Glutamatergic neuron (in vitro differentiated cells): ENCODE measurements around the gene WWTR1. TPM values are rescaled to one million over a fixed set of nuclear protein-coding genes. Genes with fewer than 3 reads are reported as not detected.

ENCODE experiments used
- DNase-seq: peaks from one replicate; pipeline ENCODE4 v3.0.0; 2022
- H3K27ac Mint-ChIP-seq: one replicate; pipeline ENCODE4 v1.8.0; 2020; ENCODE audit warnings: mild to moderate bottlenecking, mixed read lengths, inconsistent platforms; ENCODE audit not compliant: unreplicated experiment
- H3K27me3 Mint-ChIP-seq: one replicate; pipeline ENCODE4 v1.8.0; 2020; ENCODE audit warnings: mild to moderate bottlenecking, moderate library complexity, mixed read lengths, inconsistent platforms; ENCODE audit not compliant: unreplicated experiment
- H3K36me3 Mint-ChIP-seq: one replicate; pipeline ENCODE4 v1.8.0; 2020; ENCODE audit warnings: mild to moderate bottlenecking, mixed read lengths, inconsistent platforms; ENCODE audit not compliant: unreplicated experiment
- H3K4me1 Mint-ChIP-seq: one replicate; pipeline ENCODE4 v1.8.0; 2020; ENCODE audit warnings: mild to moderate bottlenecking, low read depth, mixed read lengths, inconsistent platforms; ENCODE audit not compliant: unreplicated experiment
- H3K4me3 Mint-ChIP-seq: one replicate; pipeline ENCODE4 v1.8.0; 2020; ENCODE audit warnings: mild to moderate bottlenecking, mixed read lengths, inconsistent platforms; ENCODE audit not compliant: unreplicated experiment
- H3K9me3 Mint-ChIP-seq: one replicate; pipeline ENCODE4 v1.8.0; 2020; ENCODE audit warnings: mild to moderate bottlenecking, moderate library complexity, mixed read lengths, inconsistent platforms; ENCODE audit not compliant: unreplicated experiment
- CTCF ChIP-seq: fragments of 200-600 bp; sonication (generic); IDR thresholded peaks from one replicate; pipeline ENCODE4 v1.5.0; 2021; ENCODE audit not compliant: partially characterized antibody, unreplicated experiment
- long read RNA-seq: library from polyadenylated mRNA; unstranded; transcript quantifications from one replicate; pipeline ENCODE4 v2.0.0, GENCODE V29; 2020; ENCODE audit not compliant: unreplicated experiment
- total RNA-seq: library from RNA; stranded (reverse); fragmentation: NEBNext Ultra II Directional; extraction: Animal tissue kit (Norgen Biotek cat#: 25700); gene quantifications from one replicate; pipeline ENCODE4 v1.2.1, GENCODE V29; 2021; ENCODE audit not compliant: unreplicated experiment

Gene WWTR1
- 2.3 TPM for total RNA-seq
- long read RNA-seq = 0 reads

DNA sequence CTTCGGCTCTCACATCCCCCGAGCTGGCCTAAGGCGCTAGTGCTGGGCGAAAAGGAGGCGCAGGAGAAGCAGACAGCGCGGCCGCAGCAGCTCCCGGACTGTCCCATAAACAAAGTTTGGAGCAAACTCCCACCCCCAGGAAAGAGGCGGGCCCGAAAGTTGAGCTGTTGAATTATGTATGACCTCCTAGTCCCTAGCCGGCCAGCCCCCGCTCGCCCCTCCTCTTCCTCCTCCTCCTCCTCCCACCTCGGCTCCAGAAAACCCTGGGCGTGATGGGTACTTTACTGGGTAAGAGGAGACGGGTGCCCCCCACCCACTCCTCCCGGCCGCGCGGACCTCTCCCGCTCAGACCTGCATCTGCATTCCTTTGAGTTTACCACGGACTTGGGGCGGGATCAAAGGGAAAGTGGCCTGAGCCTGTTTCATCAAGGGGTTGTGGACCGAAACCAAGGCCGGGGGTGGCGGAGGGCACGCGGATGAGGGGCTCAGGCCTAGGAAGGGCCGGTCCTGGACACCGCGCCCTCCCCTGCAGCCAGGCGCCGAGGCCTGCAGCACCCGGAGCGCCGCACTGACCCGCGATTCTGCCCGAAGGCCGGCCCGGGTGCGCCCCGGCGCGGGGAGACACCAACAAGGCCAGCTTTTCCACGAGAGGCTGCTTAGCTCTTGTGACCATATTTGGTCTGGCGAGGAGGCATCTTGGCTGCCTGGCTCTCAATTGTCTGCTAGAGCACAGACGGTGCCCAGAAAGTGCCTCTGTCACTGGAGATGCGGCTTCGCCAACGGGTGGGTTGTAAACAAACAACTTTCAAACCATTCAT lies at the start of gene WWTR1:
Gene WWTR1, minus strand, starts transcription at position 100 of the 818 bp plus-strand sequence. CDS start 719 bp downstream, outside the sequence.
- peak within 1 kb of the TSS; percentile 92 for H3K4me3 Mint-ChIP-seq
- peaks cover 10% of the 10 kb centered on the region for H3K27me3 Mint-ChIP-seq
- no peaks in the 10 kb centered on the region for H3K36me3 Mint-ChIP-seq
- TF ChIP-seq CTCF = no peak
- H3K27ac Mint-ChIP-seq = peak within 1 kb of the TSS; percentile 89
- peaks cover 6% of the 10 kb centered on the region for H3K9me3 Mint-ChIP-seq
- DNase-seq = peak; percentile 60
- H3K4me1 Mint-ChIP-seq = peaks cover 6% of the 10 kb centered on the region

DNA sequence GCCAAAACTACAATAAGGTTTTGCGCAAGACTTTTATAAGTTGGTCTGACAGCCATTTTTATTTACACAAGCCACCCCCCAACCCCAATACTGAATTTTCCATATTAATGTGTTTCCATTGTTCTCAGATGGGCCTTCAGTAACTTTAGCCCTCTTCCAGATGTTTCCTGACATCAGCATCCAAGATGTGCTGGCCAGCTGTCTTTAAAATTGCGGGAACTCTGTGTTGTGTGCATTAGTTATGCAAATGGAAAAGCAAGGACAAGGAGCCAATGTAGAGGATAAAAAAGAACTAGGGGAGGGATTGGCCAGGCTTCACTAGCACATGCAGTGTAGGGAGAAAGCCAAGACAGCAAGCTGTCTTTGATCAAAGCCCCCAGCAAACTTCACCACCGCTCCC lies 49.1 kb upstream of the WWTR1 start:
- peaks cover 28% of the 10 kb centered on the region for H3K4me1 Mint-ChIP-seq
- no peak overlapping the region for H3K27ac Mint-ChIP-seq
- H3K36me3 Mint-ChIP-seq = no peaks in the 10 kb centered on the region
- H3K27me3 Mint-ChIP-seq = peaks cover 1% of the 10 kb centered on the region
- H3K4me3 Mint-ChIP-seq = no peak overlapping the region
- H3K9me3 Mint-ChIP-seq = peaks cover 2% of the 10 kb centered on the region
- TF ChIP-seq CTCF = no peak
- DNase-seq = no peak

- Mint-ChIP-seq H3K9me3 (peaks cover 2% of the 10 kb centered on the region), H3K27me3 (peaks cover 1% of the 10 kb centered on the region), H3K27ac (no peak overlapping the region), H3K36me3 (no peaks in the 10 kb centered on the region), H3K4me1 (peaks cover 29% of the 10 kb centered on the region), H3K4me3 (no peak overlapping the region)
- no peak for DNase-seq
- no peak for TF ChIP-seq CTCF
These were observed 47.6 kb upstream of the WWTR1 start for GRCh38 chr3:149705416-149705815.

GRCh38 chr3:149703466-149703865 lies 45.6 kb upstream of the WWTR1 start:
- no peak overlapping the region for H3K4me3 Mint-ChIP-seq
- peaks cover 12% of the 10 kb centered on the region for H3K36me3 Mint-ChIP-seq
- peak overlapping the region; percentile 83 for H3K27ac Mint-ChIP-seq
- no peak for TF ChIP-seq CTCF
- H3K9me3 Mint-ChIP-seq = peaks cover 3% of the 10 kb centered on the region
- H3K27me3 Mint-ChIP-seq = peaks cover 5% of the 10 kb centered on the region
- DNase-seq = no peak
- peaks cover 26% of the 10 kb centered on the region for H3K4me1 Mint-ChIP-seq
